SK-N-SH treated with all-trans-retinoic acid at 6 μM for 48 hours (cell line): ENCODE measurements around the gene PDE5A.
A peak's percentile ranks its signal among the peaks of the same experiment; 100 is the strongest.

Experiments
- ARNTL ChIP-seq: fragments of 450-650 bp; formaldehyde crosslinking; IDR thresholded peaks from 2 replicates; pipeline ENCODE4 v1.5.0; 2020; ENCODE audit warnings: low read depth, mild to moderate bottlenecking, moderate library complexity, borderline replicate concordance
- CREB5 ChIP-seq: fragments of 250-450 bp; sonication (Bioruptor Pico); IDR thresholded peaks from 2 replicates; pipeline ENCODE4 v1.5.1; 2020; ENCODE audit warnings: low read depth, mild to moderate bottlenecking, moderate library complexity
- CSDC2 ChIP-seq: fragments of 250-450 bp; sonication (Bioruptor Pico); IDR thresholded peaks from 2 replicates; pipeline ENCODE4 v1.5.0; 2020; ENCODE audit warnings: mild to moderate bottlenecking, moderate library complexity
- ISL1 ChIP-seq: fragments of 250-450 bp; sonication (Bioruptor Pico); IDR thresholded peaks from 2 replicates; pipeline ENCODE4 v2.1.2; 2022; ENCODE audit warnings: mild to moderate bottlenecking, moderate library complexity
- OSR1 ChIP-seq: fragments of 250-450 bp; sonication (Bioruptor Pico); IDR thresholded peaks from 2 replicates; pipeline ENCODE4 v1.8.0; 2022; ENCODE audit warnings: moderate library complexity, mild to moderate bottlenecking, inconsistent platforms
- POU6F1 ChIP-seq: fragments of 250-450 bp; sonication (Bioruptor Pico); IDR thresholded peaks from 2 replicates; pipeline ENCODE4 v1.8.0; 2021; ENCODE audit warnings: low read depth, mild to moderate bottlenecking, moderate library complexity, borderline replicate concordance
- RARB ChIP-seq: fragments of 250-450 bp; sonication (Bioruptor Pico); IDR thresholded peaks from 2 replicates; pipeline ENCODE4 v1.8.0; 2021; ENCODE audit warnings: mild to moderate bottlenecking, moderate library complexity
- TCF4 ChIP-seq: fragments of 250-450 bp; sonication (Bioruptor Pico); IDR thresholded peaks from 2 replicates; pipeline ENCODE4 v1.8.0; 2021; ENCODE audit warnings: mild to moderate bottlenecking, moderate library complexity, borderline replicate concordance
- TOX ChIP-seq: fragments of 250-450 bp; sonication (Bioruptor Pico); IDR thresholded peaks from 2 replicates; pipeline ENCODE4 v1.8.0; 2021; ENCODE audit warnings: mild to moderate bottlenecking, moderate library complexity, borderline replicate concordance
- ZFP3 ChIP-seq: fragments of 250-450 bp; sonication (Bioruptor Pico); IDR thresholded peaks from 2 replicates; pipeline ENCODE4 v1.5.0; 2020; ENCODE audit warnings: mild to moderate bottlenecking, moderate library complexity
- ZFP30 ChIP-seq: fragments of 450-650 bp; formaldehyde crosslinking; IDR thresholded peaks from 2 replicates; pipeline ENCODE4 v1.5.0; 2022; ENCODE audit warnings: mild to moderate bottlenecking, moderate library complexity
- ZNF565 ChIP-seq: fragments of 450-650 bp; formaldehyde crosslinking; conservative IDR thresholded peaks from 2 replicates; pipeline ENCODE4 v1.5.0; 2020; ENCODE audit warnings: low read depth, mild to moderate bottlenecking, moderate library complexity
- ZNF8 ChIP-seq: fragments of 450-650 bp; formaldehyde crosslinking; IDR thresholded peaks from 2 replicates; pipeline ENCODE4 v1.5.0; 2020; ENCODE audit warnings: mild to moderate bottlenecking, moderate library complexity
- TF ChIP-seq, protein P1 (sequence below): fragments of 250-450 bp; sonication (Bioruptor Pico); IDR thresholded peaks from 2 replicates; pipeline ENCODE4 v1.8.0; 2020; ENCODE audit warnings: mild to moderate bottlenecking, moderate library complexity, borderline replicate concordance

- TF ChIP-seq CREB5 (no peak), ISL1 (CRISPR knock-in tag) (no peak), ARNTL (CRISPR knock-in tag) (no peak), ZFP3 (CRISPR knock-in tag) (no peak), OSR1 (no peak), ZFP30 (CRISPR knock-in tag) (no peak), TOX (CRISPR knock-in tag) (no peak), RARB (CRISPR knock-in tag) (no peak), TCF4 (CRISPR knock-in tag) (no peak), CSDC2 (CRISPR knock-in tag) (0 out of 2 replicates have a peak, but pooled peaks have one; percentile 27), POU6F1 (CRISPR knock-in tag) (no peak), ZNF8 (CRISPR knock-in tag) (no peak), ZNF565 (no peak)
- TF ChIP-seq, protein P1, sequence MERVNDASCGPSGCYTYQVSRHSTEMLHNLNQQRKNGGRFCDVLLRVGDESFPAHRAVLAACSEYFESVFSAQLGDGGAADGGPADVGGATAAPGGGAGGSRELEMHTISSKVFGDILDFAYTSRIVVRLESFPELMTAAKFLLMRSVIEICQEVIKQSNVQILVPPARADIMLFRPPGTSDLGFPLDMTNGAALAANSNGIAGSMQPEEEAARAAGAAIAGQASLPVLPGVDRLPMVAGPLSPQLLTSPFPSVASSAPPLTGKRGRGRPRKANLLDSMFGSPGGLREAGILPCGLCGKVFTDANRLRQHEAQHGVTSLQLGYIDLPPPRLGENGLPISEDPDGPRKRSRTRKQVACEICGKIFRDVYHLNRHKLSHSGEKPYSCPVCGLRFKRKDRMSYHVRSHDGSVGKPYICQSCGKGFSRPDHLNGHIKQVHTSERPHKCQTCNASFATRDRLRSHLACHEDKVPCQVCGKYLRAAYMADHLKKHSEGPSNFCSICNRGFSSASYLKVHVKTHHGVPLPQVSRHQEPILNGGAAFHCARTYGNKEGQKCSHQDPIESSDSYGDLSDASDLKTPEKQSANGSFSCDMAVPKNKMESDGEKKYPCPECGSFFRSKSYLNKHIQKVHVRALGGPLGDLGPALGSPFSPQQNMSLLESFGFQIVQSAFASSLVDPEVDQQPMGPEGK (CRISPR knock-in tag): no peak
Observed at GRCh38 chr4:119656342-119656741, 27.7 kb upstream of the PDE5A start.
